NCI-H2227 (cell line): Measurements from ENCODE around the gene PRKCA.

Source experiments
- DNase-seq: peaks from one replicate; lab custom pipeline; 2025; ENCODE audit not compliant: unreplicated experiment; lab: John Stamatoyannopoulos, UW

Gene PRKCA

DNA sequence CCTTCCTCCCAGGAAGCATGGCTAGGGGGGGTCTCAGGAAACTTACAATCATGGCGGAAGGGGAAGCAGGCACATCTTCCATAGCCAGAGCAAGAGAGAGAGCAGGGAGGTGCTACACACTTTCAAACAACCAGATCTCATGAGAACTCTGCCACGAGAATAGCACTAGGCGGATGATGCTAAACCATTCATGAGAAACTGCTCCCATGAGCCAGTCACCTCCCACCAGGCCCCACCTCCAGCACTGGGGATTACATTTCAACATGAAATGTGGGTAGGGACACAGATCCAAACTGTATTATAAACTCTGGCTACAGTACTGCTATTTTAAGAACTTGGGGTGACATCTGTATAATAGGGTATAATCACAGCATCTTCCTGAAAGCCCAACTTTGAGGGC, 449.4 kb downstream of the PRKCA start:
- DNase-seq = no peak

DNA sequence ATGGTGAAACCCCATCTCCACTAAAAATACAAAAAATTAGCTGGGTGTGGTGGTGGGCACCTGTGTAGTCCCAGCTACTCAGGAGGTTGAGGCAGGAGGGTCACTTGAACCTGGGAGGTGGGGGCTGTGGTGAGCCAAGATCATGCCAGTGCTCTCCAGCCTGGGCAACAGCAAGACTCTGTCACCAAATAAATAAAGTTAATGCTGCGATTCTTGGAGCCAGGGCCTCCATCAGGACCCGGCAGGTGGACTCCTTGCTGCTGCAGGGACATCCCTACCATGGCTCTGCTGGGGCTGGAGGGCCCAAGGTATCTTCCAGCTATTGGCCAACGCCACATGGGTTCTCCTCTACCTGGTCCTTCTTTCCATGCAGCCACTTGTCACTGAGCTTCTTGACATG, 450.0 kb downstream of the PRKCA start:
- DNase-seq = no peak

DNA sequence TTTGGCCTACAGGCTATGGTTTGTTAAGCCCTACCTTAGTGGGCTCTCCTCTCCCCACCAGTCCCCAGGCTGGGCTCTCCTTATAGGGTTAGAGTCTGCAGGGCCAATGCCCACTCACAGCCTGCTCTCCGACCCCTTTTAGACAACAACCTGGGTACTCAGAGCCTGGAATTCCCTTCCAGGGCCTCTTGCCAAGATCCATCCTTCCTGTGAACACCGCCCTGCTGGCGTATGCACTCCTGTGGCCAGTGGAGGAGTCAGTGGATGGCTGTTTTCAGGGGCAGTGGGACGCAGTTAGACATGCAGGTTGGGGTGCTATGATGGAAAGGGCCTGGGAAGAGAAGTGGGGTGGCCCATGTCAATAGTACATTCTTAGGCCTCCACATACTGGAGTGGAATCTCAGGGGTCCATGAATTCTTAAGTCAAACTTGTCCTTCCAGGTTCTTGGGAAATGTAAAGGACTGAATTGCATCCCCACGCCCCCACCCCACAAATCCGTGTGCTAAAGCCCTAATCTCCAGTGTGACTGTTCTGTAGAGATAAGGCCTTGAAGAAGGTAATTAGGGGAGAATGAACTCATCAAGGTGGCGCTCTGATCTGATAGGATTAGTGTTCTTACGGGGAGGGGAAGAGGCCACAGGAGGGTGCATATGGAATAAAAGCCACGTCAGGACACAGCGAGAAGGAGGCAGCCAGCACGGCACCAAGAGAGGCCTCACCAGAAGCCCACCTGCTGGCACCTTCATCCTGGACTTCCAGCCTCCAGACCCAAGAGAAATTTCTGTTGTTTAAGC, 450.9 kb downstream of the PRKCA start:
- DNase-seq = no peak

DNA sequence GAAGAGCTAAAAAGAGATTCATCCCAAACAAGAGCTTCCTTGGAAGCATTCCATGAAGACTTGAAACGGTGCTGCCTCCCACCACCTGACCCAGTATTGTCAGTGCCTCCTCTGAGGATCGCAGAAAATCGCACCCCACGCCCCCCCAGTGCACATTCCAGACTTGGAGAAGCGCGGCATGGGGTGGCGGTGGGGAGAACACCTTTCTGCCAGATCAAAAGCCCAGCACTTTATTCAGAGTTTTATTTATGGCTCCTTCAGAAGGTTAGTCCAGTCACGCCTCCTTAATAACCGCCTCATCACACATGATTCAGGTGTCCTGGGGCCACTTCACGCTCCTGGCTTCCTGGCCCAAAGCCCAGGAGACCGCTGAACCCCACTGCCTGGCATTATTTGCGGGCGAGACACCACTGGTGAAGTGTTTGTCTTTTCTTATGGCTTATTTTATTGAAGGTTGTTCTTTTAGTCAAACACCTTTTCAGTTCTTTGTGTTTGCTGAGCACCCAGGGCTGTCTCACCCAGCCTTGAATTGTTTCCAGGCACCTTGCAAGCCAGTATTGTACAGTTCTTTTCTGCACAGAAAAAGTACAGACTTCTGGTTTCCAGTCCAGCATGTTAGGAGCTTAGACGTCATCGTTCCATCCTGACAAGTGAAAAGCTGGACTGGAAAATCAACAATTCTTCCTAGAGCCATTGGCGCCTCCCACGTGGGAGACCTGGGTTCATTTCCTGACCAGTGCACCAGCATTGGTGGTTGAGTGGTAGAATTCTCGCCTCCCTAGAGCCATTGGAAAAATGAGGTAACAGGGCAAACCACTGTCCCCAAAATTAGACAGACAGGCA, 452.9 kb downstream of the PRKCA start:
- peak; percentile 74 for DNase-seq

DNA sequence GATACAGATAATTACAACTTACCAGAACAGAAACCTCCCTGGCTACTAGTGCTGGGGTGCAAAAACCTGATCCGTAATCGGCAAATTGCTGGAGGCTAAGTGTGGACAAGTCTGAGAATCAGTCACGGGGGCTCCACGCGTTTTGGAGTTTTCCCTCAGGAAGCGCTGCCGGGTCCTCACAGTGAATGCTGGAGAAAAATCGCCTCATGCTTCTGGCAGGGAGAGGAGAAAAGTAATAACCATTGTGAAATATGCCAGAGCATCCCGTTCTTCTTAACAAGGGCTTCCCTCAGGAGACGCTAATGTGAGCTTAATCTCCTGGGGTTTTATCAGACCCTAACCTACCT, 453.5 kb downstream of the PRKCA start:
- no peak for DNase-seq

DNA sequence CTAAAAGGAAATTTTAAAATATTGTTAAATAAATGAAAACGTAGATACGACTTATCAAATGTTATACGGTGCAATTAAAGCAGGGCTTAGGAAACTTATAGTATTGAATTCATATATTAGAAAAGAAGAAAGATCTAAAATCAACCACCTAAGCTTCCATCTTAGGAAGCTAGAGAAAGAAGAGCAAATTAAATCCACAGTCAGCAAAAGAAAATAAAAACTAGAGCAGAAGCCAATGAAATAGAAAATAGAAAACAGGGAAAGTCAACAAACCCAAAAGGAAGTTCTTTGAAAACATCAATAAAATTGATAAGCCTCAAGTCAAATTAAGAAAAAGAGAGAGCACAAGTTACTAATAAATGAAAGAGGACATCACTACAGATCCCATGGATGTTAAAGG, 457.9 kb downstream of the PRKCA start:
- DNase-seq = no peak

DNA sequence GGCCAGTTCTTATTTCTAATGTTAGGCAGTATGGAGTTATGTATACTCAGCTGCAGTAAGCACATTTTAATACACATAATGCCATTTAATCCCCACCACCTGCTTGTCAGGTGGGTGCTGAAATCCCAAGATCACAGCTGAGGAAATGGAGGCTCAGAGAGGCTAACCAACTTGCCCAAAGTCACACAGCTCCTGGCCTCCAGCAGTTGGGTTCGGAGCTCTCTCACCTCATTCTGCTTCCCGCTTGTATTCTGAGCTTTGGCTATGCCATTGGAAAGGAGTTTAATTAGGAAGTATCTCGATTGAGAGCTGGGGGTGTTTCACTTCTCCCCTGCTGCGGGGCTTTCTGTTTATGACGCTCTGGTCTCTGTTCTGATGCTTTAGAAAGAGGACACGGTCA, 459.9 kb downstream of the PRKCA start:
- no peak for DNase-seq

DNA sequence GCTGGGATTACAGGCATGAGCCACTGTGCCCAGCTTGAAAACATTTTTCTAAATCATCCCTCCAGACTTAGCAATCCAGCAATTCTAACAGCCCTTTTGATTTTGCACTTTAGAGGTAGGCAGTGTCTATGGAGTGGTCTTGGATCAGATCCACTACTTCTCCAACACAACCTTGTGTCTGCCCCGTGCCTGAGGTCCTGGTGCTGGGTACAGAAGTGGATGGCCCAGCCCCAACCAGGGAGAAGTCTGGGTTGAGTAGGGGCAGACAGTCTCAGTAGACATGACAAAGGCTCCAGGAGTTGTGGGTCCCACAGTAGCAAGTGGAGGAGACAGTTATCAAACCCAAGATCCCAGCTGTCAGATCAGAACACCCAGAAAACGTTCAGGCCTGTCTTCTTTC, 460.6 kb downstream of the PRKCA start:
- DNase-seq = no peak

DNA sequence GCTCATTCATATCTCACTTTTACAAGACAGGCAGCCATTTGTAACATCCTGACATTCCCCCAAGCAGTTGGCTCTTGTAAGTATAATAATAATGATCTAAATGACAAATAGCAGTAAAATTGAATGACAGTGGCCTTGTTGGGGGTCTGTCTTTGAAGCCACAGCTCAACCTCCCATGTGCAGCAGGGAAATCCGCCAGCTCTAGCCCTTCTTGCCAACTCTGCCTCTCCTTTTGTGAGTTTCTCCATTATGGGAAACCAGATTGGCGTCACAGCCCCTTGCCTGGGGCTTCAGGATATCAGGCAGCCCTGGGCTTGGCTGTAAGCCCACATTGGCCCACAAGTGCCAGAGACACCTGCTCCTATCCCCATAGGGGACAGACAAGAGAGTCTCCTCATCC, 462.1 kb downstream of the PRKCA start:
- no peak for DNase-seq

DNA sequence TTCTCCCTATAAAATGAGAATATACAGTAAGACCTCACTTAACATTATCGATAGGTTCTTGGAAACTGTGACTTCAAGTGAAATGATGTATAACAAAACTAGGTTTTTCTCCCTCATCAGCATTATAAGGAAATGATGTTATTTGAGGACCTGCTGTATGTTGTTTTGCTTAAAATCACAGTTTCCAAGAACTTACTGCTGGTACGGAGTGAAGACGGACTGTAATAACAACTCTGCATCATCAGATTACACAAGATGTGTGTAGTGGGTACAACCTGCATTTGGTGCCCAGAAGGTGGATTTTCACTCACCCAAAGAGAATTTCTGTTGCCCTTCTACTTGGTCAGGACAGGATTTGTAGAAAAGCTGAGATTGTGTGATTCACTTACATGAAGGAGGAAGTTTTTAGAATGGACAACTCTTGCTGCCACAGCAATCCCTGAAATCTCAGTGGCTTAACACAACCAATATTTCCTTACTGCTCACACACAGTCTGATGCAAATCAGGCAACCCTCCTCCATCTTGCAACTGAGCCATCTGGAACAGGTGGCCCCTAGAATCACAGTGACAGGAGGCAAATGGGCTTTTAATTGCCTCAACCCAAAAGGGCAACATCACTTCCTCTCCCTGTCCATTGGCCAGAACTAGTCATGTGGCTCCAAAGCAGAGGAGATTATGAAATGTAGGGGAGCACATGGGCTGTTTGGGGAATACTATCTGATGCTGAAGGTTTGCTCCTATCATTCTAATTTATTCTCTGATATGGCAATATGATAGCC, 464.9 kb downstream of the PRKCA start:
- no peak for DNase-seq

DNA sequence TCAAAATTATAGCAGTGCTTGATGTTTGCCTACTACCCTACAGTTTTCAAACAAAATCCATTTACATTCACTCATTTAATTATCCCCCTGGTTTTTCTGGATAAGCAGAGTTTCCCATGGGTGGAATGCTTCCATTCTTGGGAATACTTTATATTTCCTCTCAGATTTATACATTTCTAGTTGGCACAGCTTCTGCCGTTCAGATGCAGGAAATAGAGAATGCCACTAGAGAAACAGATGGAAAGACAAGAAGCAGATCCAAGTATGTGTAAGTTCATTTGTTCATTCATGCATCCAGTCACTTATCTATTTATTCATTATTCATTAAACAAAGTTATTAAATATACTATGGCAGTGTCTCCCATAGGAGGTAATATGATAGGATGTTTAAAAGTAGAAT, 467.5 kb downstream of the PRKCA start:
- no peak for DNase-seq

DNA sequence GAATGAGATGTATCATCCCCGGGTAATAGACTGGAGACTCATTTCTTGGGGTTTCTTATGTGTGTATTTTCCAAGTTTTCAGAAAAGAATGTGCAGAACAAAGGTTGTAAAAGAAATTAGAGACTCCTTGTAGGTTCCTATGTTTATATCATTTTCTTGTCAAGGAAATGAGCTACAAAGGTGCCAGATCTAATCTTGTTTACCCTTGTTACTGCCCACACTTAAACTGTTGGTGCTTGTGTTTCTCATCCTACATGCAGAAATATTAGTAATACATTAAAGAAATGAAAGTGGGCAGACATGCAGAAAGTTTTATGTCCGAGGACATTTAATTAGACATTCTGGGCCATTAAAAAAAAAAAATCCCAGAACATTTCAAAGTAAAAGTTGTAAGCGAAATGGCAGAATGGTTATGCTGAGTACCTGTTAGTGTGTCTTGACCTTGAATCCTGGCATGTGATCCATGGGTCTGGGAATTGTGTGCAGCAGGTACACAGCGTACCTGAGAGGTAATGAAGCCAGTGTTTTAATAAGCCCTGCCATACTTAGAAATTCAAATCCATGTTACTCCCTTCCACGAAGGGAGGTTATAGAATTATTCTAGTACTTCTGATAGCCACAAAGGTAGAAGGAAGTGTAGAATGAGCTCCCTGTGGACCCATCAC, 469.9 kb downstream of the PRKCA start:
- no peak for DNase-seq

DNA sequence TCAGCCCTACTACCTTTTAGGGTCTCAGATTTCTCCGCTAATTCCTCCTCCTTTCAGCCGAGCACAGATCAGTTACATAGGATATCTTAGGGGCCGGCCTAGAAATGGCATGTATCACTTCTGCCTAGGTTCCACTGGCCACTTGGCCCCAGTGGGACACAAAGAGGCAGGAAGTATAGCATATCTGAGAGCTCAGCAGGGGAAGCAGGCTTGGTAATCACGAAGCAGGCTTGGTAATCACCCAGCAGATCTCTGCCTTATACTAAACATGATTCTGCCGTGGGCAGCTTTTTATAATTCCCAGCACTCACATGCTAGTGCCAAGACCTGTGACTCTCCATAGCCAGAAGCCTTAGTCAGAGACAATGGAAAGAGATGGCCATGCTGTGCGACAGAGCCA, 472.9 kb downstream of the PRKCA start:
- no peak for DNase-seq

DNA sequence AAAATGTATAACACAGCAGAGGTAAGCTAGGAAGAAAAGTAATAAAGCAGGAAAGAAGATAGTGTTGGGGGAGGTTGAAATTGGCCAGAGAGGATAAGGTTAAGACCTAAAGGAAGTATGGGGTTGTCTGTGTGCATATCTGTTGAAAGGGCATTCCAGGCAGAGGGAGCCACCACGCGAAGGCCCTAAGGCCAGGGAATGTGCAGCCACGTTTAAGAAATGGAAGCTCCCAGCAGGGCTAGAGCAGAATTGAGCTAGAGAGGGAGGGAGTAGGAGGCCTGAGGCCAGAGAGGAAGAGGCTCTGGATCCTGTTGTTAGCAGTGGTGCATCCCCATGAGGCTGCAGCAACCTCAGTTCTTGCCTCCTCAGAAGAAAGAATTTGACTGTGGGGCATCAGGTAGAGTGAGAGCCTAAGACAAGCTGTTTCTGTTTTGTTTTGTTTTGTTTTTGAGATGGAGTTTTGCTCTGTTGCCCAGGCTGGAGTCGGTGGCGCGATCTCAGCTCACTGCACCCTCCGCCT, 473.5 kb downstream of the PRKCA start:
- no peak for DNase-seq

DNA sequence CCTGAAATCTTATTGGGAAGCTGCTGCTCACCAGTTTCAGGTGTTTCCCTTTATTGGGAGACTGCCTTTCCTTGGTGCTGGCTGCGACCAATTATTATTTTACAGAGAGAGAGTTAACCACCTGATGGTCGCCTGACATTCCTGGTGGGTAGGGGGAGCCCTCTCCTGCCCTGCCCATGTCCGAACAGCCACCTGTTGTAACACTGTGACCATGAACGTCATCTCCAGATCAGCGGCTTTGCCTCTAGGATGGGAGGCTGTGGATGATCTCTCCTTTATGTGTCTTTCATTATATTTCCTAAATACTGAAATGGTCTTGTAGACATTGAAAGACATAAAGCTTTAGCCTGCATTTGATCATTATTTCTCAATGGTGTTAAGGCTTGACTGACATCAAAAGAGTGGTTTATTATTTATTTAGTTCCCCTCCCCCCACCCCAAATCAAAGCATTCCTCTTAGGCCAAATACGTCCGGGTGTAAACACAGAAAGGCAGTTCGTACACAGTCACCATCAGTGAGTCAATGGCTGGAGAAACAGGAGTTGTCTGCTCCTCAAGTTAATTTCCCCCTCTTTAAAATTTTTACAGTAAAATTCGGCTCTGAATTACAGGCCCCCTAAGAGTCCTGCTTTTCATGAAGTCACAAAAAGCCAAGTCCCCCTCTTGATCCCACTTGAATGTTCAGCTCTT, 474.7 kb downstream of the PRKCA start:
- DNase-seq = no peak

DNA sequence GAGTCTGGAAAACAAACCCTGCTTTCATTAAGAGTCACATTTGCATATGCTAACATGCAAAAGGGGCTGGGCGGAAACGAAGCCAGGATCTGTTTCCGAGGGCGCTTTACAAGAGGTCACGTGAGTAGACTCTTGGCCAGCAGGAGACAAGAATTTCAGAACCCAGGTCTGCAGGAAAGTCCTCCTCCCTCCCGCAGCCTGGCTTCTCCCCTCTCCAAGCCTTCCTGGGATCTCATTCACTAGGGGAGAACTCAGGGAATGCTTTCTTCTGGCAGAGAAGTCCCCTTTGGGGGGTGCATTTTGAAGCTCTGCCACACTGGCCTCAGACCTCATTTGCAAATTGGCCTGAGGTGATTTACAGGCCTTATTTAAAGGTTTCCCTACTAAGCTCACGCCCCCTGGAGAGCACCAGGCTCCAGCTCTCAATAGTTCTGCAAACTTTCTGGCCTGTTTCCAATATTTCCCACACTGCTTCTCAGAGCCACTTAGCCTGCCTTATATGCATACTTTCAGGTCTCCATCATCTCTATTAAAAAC, 475.3 kb downstream of the PRKCA start:
- DNase-seq = no peak

DNA sequence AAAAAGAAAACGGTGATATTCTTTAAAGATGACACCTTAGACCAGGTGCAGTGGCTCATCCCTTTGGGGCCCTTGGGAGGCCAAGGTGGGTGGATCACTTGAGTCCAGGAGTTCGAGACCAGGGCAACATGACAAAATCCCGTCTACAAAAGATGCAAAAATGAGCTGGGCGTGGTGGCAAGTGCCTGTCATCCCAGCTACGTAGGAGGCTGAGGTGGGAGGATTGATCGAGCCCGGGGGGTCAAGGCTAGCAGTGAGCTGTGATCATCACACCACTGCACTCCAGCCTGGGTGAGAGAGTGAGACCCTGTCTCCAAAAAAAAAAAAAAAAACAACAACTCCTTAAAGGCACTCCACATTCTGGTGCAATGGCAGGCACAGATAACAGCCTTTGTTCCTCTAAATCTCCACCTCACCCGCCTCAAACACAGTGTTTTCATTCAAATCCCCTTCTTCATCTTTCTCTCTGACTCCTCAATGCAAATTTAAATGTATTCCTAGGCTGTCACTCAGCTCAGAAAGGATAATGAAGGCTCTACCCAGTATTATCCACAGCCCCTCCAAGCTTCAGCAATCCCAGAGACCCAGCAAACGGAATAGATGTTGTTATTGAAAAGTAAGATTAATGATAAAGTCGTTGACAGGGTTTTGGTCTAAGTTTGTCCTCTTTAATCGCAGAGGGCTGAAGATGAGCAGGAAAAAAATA, 476.3 kb downstream of the PRKCA start:
- peak; percentile 67 for DNase-seq

DNA sequence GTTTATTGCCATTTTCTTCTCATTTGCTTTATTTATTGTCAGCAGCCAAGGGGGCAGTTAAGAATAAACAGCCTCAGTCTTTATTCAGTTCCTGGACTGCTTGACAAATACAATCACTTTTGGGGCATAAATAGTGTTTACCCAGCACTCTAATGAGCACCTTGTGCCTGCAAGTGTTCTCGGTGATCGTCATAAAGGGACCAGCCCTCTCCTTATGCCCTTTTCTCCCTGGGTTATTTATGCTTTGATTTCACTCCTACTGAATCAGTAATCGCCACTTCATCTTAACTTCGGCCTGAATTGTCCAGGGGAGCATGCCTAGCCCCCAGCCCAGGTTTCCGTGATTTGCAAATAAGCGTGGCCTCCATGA, 476.8 kb downstream of the PRKCA start:
- DNase-seq = peak; percentile 80

DNA sequence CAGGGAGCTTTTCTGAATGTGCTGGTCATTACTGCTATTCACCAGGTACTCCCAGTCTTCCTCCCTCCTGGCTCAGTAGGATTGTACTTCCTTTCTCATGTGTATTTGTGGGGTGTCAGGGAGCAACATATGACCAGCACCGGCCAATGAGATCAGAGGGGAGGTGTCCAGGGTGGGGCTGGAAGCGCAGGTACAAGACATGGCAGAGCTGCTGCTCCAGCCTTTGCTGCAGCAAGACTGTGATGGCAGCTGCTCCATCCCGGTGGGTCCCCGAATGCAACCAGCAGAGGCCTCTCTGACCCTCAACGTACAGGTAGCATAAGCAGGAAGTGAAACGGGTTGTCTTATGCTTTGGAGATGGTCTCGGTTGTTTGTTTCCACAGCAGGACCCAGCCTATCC, 478.7 kb downstream of the PRKCA start:
- DNase-seq = no peak

DNA sequence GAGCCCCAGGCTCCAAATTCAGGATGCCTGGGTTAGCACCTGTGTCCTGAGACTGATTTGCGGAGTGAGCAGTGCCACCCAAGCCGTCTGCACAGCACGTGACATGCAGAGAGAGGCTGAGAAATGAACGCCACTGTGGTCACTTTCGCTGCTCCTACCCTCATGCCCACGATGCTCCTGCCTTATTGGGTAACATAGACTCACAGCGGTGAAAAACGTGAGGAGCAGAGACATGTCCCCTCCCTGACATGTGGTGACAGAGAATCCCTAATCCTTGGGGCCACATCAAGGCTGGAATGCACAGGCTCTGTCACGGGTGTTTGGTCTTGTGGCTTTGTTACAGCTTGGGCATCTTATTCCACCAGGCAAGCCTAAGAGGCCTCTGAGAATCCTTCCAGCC, 480.4 kb downstream of the PRKCA start:
- no peak for DNase-seq
